Duodenal mucosa (tissue), 2 donors: ENCODE results near the gene TSSC4.
A peak's percentile ranks its signal among the peaks of the same experiment; 100 is the strongest.

ENCODE experiments used
- H3K27ac ChIP-seq: one replicate; pipeline ENCODE4 v1.7.0; 2013; ENCODE audit warnings: low read depth, low read length
- H3K27me3 ChIP-seq, 2 donors: one replicate each; pipeline ENCODE4 v1.7.0; 2013; ENCODE audit warnings: low read length in 2 of 2, control low read depth in 1 of 2; ENCODE audit not compliant: insufficient read depth in 2 of 2, control insufficient read depth in 1 of 2
- H3K36me3 ChIP-seq, 2 donors: one replicate each; pipeline ENCODE4 v1.7.0; 2013; ENCODE audit warnings: low read length in 2 of 2, control low read depth in 1 of 2; ENCODE audit not compliant: insufficient read depth in 2 of 2, control insufficient read depth in 1 of 2
- H3K4me1 ChIP-seq, 2 donors: one replicate each; pipeline ENCODE4 v1.7.0; 2013; ENCODE audit warnings: low read length in 2 of 2, control low read depth in 1 of 2; ENCODE audit not compliant: insufficient read depth in 2 of 2, control insufficient read depth in 1 of 2
- H3K4me3 ChIP-seq, 2 donors: one replicate each; pipeline ENCODE4 v1.7.0; 2013; ENCODE audit warnings: low read length in 2 of 2, low read depth in 1 of 2
- H3K9ac ChIP-seq, 2 donors: one replicate each; pipeline ENCODE4 v1.7.0; 2013; ENCODE audit warnings: low read length in 2 of 2, low read depth in 1 of 2
- H3K9me3 ChIP-seq, 2 donors: one replicate each; pipeline ENCODE4 v1.7.0; 2013; ENCODE audit warnings: low read length in 2 of 2, control low read depth in 1 of 2; ENCODE audit not compliant: control insufficient read depth in 1 of 2

Gene TSSC4

GRCh38 chr11:2379466-2380174 lies 20.9 kb upstream of the TSSC4 start:
- Histone ChIP-seq H3K4me1 (peaks cover 64 to 69% of the 10 kb centered on the region in 2 donors), H3K27ac (peak overlapping the region; percentile 53), H3K36me3 (no peaks in the 10 kb centered on the region), H3K4me3 (peak overlapping the region; percentile 35 to 50), H3K27me3 (no peaks in the 10 kb centered on the region), H3K9ac (peak overlapping the region; percentile 32 to 51), H3K9me3 (no peaks in the 10 kb centered on the region)

GRCh38 chr11:2380396-2380795 lies 20.2 kb upstream of the TSSC4 start:
- Histone ChIP-seq H3K9ac (peak overlapping the region; percentile 47 to 51), H3K4me1 (peaks cover 72 to 77% of the 10 kb centered on the region in 2 donors), H3K9me3 (no peaks in the 10 kb centered on the region), H3K27ac (peak overlapping the region; percentile 65), H3K27me3 (no peaks in the 10 kb centered on the region), H3K4me3 (peak overlapping the region; percentile 29 to 50), H3K36me3 (no peaks in the 10 kb centered on the region)

- Histone ChIP-seq H3K4me3 (peak overlapping the region; percentile 29 to 50), H3K36me3 (no peaks in the 10 kb centered on the region), H3K27me3 (no peaks in the 10 kb centered on the region), H3K4me1 (peaks cover 72 to 78% of the 10 kb centered on the region in 2 donors), H3K9me3 (no peaks in the 10 kb centered on the region), H3K9ac (peak overlapping the region; percentile 47 to 51), H3K27ac (peak overlapping the region; percentile 65)
These were observed 19.7 kb upstream of the TSSC4 start for GRCh38 chr11:2380807-2381350.

GRCh38 chr11:2381494-2382128 lies 18.9 kb upstream of the TSSC4 start:
- Histone ChIP-seq H3K9ac (peak overlapping the region in 1 of 2 donors; percentile 10), H3K27me3 (no peaks in the 10 kb centered on the region), H3K9me3 (no peaks in the 10 kb centered on the region), H3K4me1 (peaks cover 72 to 79% of the 10 kb centered on the region in 2 donors), H3K4me3 (no peak overlapping the region), H3K27ac (peak overlapping the region; percentile 50), H3K36me3 (no peaks in the 10 kb centered on the region)

GRCh38 chr11:2382129-2382517 lies 18.4 kb upstream of the TSSC4 start:
- Histone ChIP-seq H3K36me3 (no peaks in the 10 kb centered on the region), H3K27ac (peak overlapping the region; percentile 50), H3K9me3 (no peaks in the 10 kb centered on the region), H3K4me1 (peaks cover 74 to 80% of the 10 kb centered on the region in 2 donors), H3K9ac (peak overlapping the region in 1 of 2 donors; percentile 10), H3K4me3 (no peak overlapping the region), H3K27me3 (no peaks in the 10 kb centered on the region)

GRCh38 chr11:2382936-2383851 lies 17.4 kb upstream of the TSSC4 start:
- Histone ChIP-seq H3K9me3 (no peaks in the 10 kb centered on the region), H3K9ac (peak overlapping the region; percentile 18 to 51), H3K27ac (peak overlapping the region; percentile 75), H3K4me3 (peak overlapping the region in 1 of 2 donors; percentile 5), H3K36me3 (no peaks in the 10 kb centered on the region), H3K4me1 (peaks cover 80 to 90% of the 10 kb centered on the region in 2 donors), H3K27me3 (no peaks in the 10 kb centered on the region)

- Histone ChIP-seq H3K4me3 (peak overlapping the region in 1 of 2 donors; percentile 5), H3K36me3 (no peaks in the 10 kb centered on the region), H3K9me3 (no peaks in the 10 kb centered on the region), H3K27ac (peak overlapping the region; percentile 75), H3K27me3 (no peaks in the 10 kb centered on the region), H3K4me1 (peaks cover 78 to 91% of the 10 kb centered on the region in 2 donors), H3K9ac (peak overlapping the region in 1 of 2 donors; percentile 18)
These were observed 16.4 kb upstream of the TSSC4 start for GRCh38 chr11:2383852-2384804.

- peak overlapping the region in 1 of 2 donors; percentile 5 for H3K4me3 ChIP-seq
- H3K9ac ChIP-seq: no peak overlapping the region
- H3K4me1 ChIP-seq: peaks cover 80 to 92% of the 10 kb centered on the region in 2 donors
- peaks cover 3 to 4% of the 10 kb centered on the region in 2 donors for H3K36me3 ChIP-seq
- H3K27ac ChIP-seq: no peak overlapping the region
- no peaks in the 10 kb centered on the region for H3K9me3 ChIP-seq
- no peaks in the 10 kb centered on the region for H3K27me3 ChIP-seq
These were observed 15.1 kb upstream of the TSSC4 start for GRCh38 chr11:2385156-2386151.
